ENCODE data around the gene CAMTA1. TPM values are rescaled to one million over a fixed set of nuclear protein-coding genes. Genes with fewer than 3 reads are reported as not detected.

CAMTA1 gene
- total and polyA plus RNA-seq, 2 experiments from 2014 or later, result 89.0 to 145 TPM

- Histone ChIP-seq H2AFZ (no peak overlapping the region), H3K27ac (no peak overlapping the region), H3K4me3 (no peak overlapping the region), H3K36me3 (replicated peaks; ENCODE audit: insufficient read depth, low read depth) (no peaks in the 10 kb centered on the region), H4K20me1 (ENCODE audit: insufficient read depth, poor library complexity, severe bottlenecking) (no peaks in the 10 kb centered on the region), H3K9me3 (ENCODE audit: low read depth) (no peaks in the 10 kb centered on the region), H3K4me1 (ENCODE audit: insufficient read depth) (no peaks in the 10 kb centered on the region), H3K9me2 (replicated peaks; ENCODE audit: insufficient read depth) (no peaks in the 10 kb centered on the region), H3K4me2 (no peak overlapping the region), H3K27me3 (no peaks in the 10 kb centered on the region), H3K79me2 (no peaks in the 10 kb centered on the region)
- TF ChIP-seq EZH2phosphoT487 (IDR thresholded peaks at IDR 0.05; ENCODE audit: low read depth, severe bottlenecking, unreplicated experiment) (no peak), EZH2 (IDR thresholded peaks at IDR 0.05; ENCODE audit: borderline replicate concordance) (no peak), CTCF (IDR thresholded peaks at IDR 0.05; ENCODE audit: poor library complexity) (peak; percentile 76)
- 69% methylated on average over 17 of the region's 17 CpGs for WGBS (ENCODE audit: low lambda C conversion rate, missing lambda C conversion rate)
- peak; percentile 44 for DNase-seq (ENCODE audit: low spot score)
These were observed 257.3 kb downstream of the CAMTA1 start for GRCh38 chr1:7042322-7043190.

- no peak overlapping the region for H3K4me2 ChIP-seq
- H3K9me2 ChIP-seq (replicated peaks; ENCODE audit: insufficient read depth), result no peaks in the 10 kb centered on the region
- no peaks in the 10 kb centered on the region for H3K27me3 ChIP-seq
- H3K36me3 ChIP-seq (replicated peaks; ENCODE audit: insufficient read depth, low read depth), result no peaks in the 10 kb centered on the region
- no peak for DNase-seq (ENCODE audit: low spot score)
- H2AFZ ChIP-seq, result no peak overlapping the region
- no peaks in the 10 kb centered on the region for H4K20me1 ChIP-seq (ENCODE audit: insufficient read depth, poor library complexity, severe bottlenecking)
- TF ChIP-seq CTCF (IDR thresholded peaks at IDR 0.05; ENCODE audit: poor library complexity) (no peak), EZH2phosphoT487 (IDR thresholded peaks at IDR 0.05; ENCODE audit: low read depth, severe bottlenecking, unreplicated experiment) (no peak), EZH2 (IDR thresholded peaks at IDR 0.05; ENCODE audit: borderline replicate concordance) (no peak)
- H3K27ac ChIP-seq, result no peak overlapping the region
- no peaks in the 10 kb centered on the region for H3K4me1 ChIP-seq (ENCODE audit: insufficient read depth)
- no peak overlapping the region for H3K4me3 ChIP-seq
- H3K9me3 ChIP-seq (ENCODE audit: low read depth), result no peaks in the 10 kb centered on the region
- 80% methylated on average over 6 of the region's 6 CpGs for WGBS (ENCODE audit: low lambda C conversion rate, missing lambda C conversion rate)
- no peaks in the 10 kb centered on the region for H3K79me2 ChIP-seq
These were observed 257.9 kb downstream of the CAMTA1 start for GRCh38 chr1:7043191-7043549.

DNA sequence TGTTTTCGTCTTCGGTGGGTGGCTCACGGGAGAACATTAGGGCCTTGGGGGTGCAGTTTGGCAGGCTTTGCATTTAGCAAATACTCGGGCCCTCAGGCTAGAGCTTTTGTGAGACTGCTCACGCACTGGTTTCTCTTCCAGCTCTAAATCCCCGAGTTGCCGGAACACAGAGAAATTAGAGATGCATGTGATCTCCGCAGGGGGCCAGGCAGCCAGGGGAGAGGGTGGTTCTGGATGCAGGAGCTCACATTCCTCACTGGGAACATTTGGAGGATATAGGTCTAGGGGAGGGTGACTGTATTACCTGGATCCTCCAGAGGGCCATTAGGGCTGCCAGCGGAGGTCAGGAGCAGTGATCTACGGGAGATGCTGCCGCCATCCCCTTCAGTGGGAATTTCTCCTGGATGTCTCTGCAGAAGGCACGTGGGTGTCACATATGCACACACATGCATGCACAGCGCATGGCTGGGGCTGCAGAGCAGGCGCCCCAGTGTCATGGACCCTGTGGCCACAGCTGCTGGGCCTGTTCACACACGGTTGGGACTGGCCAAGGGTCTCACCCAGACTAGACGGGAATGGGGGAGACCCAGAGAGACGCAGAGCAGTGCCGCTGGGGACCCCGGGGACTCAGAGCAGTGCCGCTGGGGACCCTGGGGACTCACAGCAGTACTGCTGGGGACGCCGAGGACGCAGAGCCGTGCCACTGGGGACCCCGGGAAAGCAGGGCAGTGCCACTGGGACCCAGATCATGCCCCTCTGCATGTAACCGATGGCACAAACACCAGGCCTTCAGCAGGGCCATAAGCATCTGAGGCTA, 258.7 kb downstream of the CAMTA1 start:
- TF ChIP-seq EZH2phosphoT487 (IDR thresholded peaks at IDR 0.05; ENCODE audit: low read depth, severe bottlenecking, unreplicated experiment), result no peak
- TF ChIP-seq CTCF (IDR thresholded peaks at IDR 0.05; ENCODE audit: poor library complexity), result no peak
- TF ChIP-seq EZH2 (IDR thresholded peaks at IDR 0.05; ENCODE audit: borderline replicate concordance), result no peak
- no peak for DNase-seq (ENCODE audit: low spot score)
- Histone ChIP-seq H3K9me2 (replicated peaks; ENCODE audit: insufficient read depth) (no peaks in the 10 kb centered on the region), H3K27ac (no peak overlapping the region), H3K36me3 (replicated peaks; ENCODE audit: insufficient read depth, low read depth) (no peaks in the 10 kb centered on the region), H3K4me1 (ENCODE audit: insufficient read depth) (no peaks in the 10 kb centered on the region), H3K9me3 (ENCODE audit: low read depth) (no peaks in the 10 kb centered on the region), H3K4me2 (no peak overlapping the region), H2AFZ (no peak overlapping the region), H3K4me3 (no peak overlapping the region), H3K79me2 (no peaks in the 10 kb centered on the region), H3K27me3 (no peaks in the 10 kb centered on the region), H4K20me1 (ENCODE audit: insufficient read depth, poor library complexity, severe bottlenecking) (no peaks in the 10 kb centered on the region)
- 87% methylated on average over 26 of the region's 26 CpGs for WGBS (ENCODE audit: low lambda C conversion rate, missing lambda C conversion rate)

All from hepatocyte (in vitro differentiated cells).